ENCODE results near the gene BRWD1. TPM values are rescaled to one million over a fixed set of nuclear protein-coding genes. Genes with fewer than 3 reads are reported as not detected.

BRWD1 gene
- total and polyA plus RNA-seq, 2 of the 13 experiments (the other 11 are each of a cell fraction or from before 2014, with no cell fraction given) = 13.9 to 28.0 TPM

DNA sequence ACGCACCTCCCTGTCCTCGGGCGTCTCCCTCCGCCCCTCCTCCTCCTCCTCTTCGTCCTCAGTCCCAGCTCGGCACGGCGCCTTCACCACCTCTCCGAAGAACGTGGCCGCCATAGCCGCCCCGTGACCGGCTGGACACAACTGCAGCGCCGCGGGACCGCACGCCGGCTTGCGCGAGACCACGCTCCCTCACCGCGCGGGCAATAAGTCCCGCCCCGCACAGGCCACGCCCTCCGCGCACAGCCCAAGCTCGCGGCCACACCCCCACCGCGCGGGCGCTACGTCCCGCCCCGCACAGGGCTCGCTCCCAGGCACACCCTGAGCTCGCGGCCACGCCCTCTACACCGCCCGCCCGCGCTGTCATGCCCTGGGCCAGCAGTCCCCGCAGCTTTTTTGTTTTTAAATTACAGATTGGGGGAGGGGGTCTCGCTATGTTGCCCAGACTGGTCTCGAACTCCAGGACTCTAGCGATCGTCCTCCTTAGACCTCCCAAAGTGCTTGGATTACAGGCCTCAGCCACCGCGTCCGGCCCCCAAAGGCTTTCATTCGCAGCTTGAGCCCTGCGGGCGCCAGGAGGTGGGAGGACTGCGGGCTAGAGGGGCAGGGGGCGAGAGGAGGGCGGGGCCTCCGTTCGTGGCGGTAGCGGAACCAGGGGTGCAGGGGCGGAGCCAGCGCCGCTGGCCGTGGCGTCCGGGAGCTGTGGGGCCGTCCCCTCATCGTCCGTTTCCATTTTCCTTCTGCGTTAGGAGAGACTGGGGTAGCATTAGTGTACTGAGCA, 130.0 kb downstream of the BRWD1 start, which contains the start of gene PSMG1 (continued):
- TF ChIP-seq, protein P1, sequence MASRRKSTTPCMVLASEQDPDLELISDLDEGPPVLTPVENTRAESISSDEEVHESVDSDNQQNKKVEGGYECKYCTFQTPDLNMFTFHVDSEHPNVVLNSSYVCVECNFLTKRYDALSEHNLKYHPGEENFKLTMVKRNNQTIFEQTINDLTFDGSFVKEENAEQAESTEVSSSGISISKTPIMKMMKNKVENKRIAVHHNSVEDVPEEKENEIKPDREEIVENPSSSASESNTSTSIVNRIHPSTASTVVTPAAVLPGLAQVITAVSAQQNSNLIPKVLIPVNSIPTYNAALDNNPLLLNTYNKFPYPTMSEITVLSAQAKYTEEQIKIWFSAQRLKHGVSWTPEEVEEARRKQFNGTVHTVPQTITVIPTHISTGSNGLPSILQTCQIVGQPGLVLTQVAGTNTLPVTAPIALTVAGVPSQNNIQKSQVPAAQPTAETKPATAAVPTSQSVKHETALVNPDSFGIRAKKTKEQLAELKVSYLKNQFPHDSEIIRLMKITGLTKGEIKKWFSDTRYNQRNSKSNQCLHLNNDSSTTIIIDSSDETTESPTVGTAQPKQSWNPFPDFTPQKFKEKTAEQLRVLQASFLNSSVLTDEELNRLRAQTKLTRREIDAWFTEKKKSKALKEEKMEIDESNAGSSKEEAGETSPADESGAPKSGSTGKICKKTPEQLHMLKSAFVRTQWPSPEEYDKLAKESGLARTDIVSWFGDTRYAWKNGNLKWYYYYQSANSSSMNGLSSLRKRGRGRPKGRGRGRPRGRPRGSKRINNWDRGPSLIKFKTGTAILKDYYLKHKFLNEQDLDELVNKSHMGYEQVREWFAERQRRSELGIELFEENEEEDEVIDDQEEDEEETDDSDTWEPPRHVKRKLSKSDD (CRISPR knock-in tag; IDR thresholded peaks at IDR 0.05; ENCODE audit: low read depth) = no peak; the same call in none of the 2 replicates
- TF ChIP-seq RBM39 (IDR thresholded peaks at IDR 0.05; ENCODE audit: low read depth, low read length, poor library complexity, severe bottlenecking) (peak; percentile 93), NFE2L2 (IDR thresholded peaks at IDR 0.05; ENCODE audit: low read length) (no peak), TEAD2 (CRISPR knock-in tag; IDR thresholded peaks at IDR 0.05) (peak; percentile 63; the same call in 1 of the 2 replicates), HCFC1 (IDR thresholded peaks at IDR 0.05; ENCODE audit: low read depth, low read length) (no peak), ZNF768 (CRISPR knock-in tag; IDR thresholded peaks at IDR 0.05) (peak; percentile 75; the same call in 1 of the 2 replicates), ARHGAP35 (CRISPR knock-in tag; IDR thresholded peaks at IDR 0.05; ENCODE audit: borderline replicate concordance) (peak; percentile 84), PHB2 (IDR thresholded peaks at IDR 0.05; ENCODE audit: partially characterized antibody) (no peak), ZNF253 (CRISPR knock-in tag; IDR thresholded peaks at IDR 0.05; ENCODE audit: borderline replicate concordance) (no peak), FOXK1 (CRISPR knock-in tag; IDR thresholded peaks at IDR 0.05; ENCODE audit: borderline replicate concordance, low read depth) (peak; percentile 81; the same call in 1 of the 2 replicates), RAD51 (IDR thresholded peaks at IDR 0.05; ENCODE audit: borderline replicate concordance) (no peak), ZNF335 (CRISPR knock-in tag; IDR thresholded peaks at IDR 0.05) (no peak), ARID2 (CRISPR knock-in tag; IDR thresholded peaks at IDR 0.05; ENCODE audit: borderline replicate concordance) (no peak), TCF7 (IDR thresholded peaks at IDR 0.05; ENCODE audit: low read depth) (no peak), GPN1 (CRISPR knock-in tag; IDR thresholded peaks at IDR 0.05; ENCODE audit: borderline replicate concordance) (peak; percentile 55; the same call in 1 of the 2 replicates), ZNF224 (CRISPR knock-in tag; IDR thresholded peaks at IDR 0.05) (no peak), ZNF7 (CRISPR knock-in tag; IDR thresholded peaks at IDR 0.05) (no peak), YEATS2 (CRISPR knock-in tag; IDR thresholded peaks at IDR 0.05; ENCODE audit: borderline replicate concordance) (0 out of 2 replicates have a peak, but pooled peaks have one; percentile 54)
- TF ChIP-seq, protein P2, sequence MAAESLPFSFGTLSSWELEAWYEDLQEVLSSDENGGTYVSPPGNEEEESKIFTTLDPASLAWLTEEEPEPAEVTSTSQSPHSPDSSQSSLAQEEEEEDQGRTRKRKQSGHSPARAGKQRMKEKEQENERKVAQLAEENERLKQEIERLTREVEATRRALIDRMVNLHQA (CRISPR knock-in tag; IDR thresholded peaks at IDR 0.05) = no peak
- TF ChIP-seq, protein P3, sequence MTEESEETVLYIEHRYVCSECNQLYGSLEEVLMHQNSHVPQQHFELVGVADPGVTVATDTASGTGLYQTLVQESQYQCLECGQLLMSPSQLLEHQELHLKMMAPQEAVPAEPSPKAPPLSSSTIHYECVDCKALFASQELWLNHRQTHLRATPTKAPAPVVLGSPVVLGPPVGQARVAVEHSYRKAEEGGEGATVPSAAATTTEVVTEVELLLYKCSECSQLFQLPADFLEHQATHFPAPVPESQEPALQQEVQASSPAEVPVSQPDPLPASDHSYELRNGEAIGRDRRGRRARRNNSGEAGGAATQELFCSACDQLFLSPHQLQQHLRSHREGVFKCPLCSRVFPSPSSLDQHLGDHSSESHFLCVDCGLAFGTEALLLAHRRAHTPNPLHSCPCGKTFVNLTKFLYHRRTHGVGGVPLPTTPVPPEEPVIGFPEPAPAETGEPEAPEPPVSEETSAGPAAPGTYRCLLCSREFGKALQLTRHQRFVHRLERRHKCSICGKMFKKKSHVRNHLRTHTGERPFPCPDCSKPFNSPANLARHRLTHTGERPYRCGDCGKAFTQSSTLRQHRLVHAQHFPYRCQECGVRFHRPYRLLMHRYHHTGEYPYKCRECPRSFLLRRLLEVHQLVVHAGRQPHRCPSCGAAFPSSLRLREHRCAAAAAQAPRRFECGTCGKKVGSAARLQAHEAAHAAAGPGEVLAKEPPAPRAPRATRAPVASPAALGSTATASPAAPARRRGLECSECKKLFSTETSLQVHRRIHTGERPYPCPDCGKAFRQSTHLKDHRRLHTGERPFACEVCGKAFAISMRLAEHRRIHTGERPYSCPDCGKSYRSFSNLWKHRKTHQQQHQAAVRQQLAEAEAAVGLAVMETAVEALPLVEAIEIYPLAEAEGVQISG (CRISPR knock-in tag; IDR thresholded peaks at IDR 0.05) = peak; percentile 44
- TF ChIP-seq, protein P4, sequence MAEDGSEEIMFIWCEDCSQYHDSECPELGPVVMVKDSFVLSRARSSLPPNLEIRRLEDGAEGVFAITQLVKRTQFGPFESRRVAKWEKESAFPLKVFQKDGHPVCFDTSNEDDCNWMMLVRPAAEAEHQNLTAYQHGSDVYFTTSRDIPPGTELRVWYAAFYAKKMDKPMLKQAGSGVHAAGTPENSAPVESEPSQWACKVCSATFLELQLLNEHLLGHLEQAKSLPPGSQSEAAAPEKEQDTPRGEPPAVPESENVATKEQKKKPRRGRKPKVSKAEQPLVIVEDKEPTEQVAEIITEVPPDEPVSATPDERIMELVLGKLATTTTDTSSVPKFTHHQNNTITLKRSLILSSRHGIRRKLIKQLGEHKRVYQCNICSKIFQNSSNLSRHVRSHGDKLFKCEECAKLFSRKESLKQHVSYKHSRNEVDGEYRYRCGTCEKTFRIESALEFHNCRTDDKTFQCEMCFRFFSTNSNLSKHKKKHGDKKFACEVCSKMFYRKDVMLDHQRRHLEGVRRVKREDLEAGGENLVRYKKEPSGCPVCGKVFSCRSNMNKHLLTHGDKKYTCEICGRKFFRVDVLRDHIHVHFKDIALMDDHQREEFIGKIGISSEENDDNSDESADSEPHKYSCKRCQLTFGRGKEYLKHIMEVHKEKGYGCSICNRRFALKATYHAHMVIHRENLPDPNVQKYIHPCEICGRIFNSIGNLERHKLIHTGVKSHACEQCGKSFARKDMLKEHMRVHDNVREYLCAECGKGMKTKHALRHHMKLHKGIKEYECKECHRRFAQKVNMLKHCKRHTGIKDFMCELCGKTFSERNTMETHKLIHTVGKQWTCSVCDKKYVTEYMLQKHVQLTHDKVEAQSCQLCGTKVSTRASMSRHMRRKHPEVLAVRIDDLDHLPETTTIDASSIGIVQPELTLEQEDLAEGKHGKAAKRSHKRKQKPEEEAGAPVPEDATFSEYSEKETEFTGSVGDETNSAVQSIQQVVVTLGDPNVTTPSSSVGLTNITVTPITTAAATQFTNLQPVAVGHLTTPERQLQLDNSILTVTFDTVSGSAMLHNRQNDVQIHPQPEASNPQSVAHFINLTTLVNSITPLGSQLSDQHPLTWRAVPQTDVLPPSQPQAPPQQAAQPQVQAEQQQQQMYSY (CRISPR knock-in tag; IDR thresholded peaks at IDR 0.05) = no peak
